K562 (cell line): ENCODE measurements around the gene ARF1. TPM values are rescaled to one million over a fixed set of nuclear protein-coding genes. Genes with fewer than 3 reads are reported as not detected.
A peak's percentile ranks its signal among the peaks of the same experiment; 100 is the strongest.

ENCODE experiments used
- ATAC-seq: fragments of 200-7000 bp; cut with Tn5 transposase; 3 replicates; pipeline ENCODE4 v1.9.1; 2020; ENCODE audit warnings: moderate library complexity
- BruUV-seq: library from RNA; stranded (reverse); fragments of 400-500 nt; replicated peaks from 2 replicates; lab custom pipeline; 2021; lab: Mats Ljungman, UMichigan
- CTCF ChIA-PET: fragments of 300-600 bp; formaldehyde crosslinking; extraction: SDS; loops from one replicate; lab custom pipeline; 2021; ENCODE audit warnings: low intra/inter-chr PET ratio; lab: Yijun Ruan, JAX
- POLR2A ChIA-PET: fragments of 300-600, 350-650 bp; sonication (Branson Sonifier 250); formaldehyde crosslinking; extraction: SDS; loops from one replicate; lab custom pipeline; 2021; ENCODE audit warnings: antibody characterized with exemption, inconsistent platforms; lab: Yijun Ruan, JAX
- DNase-seq, 4 experiments: peaks; one replicate each; pipeline versions ENCODE4 v3.0.0 to v3.0.0-alpha.2; 2011 to 2018; ENCODE audit warnings: low spot score in 3 of 4, mixed read lengths in 3 of 4; ENCODE audit errors: extremely low read depth in 1 of 4
- FAIRE-seq: peaks from 2 replicates; lab custom pipeline; 2011; peaks lifted over from hg19 to GRCh38; lab: Jason Lieb, UNC
- H2AFZ ChIP-seq: 2 replicates; pipeline ENCODE4 v1.6.0; 2011; ENCODE audit warnings: low read depth, low read length, control low read depth, inconsistent platforms
- H3K27ac ChIP-seq: fragments of 200-600 bp; 3 replicates; pipeline ENCODE4 v1.8.0; 2011; ENCODE audit warnings: low read depth, mild to moderate bottlenecking, control low read depth, inconsistent platforms, low read length, moderate library complexity, mixed read lengths; ENCODE audit errors: extremely low read depth
- H3K27me3 ChIP-seq, 2 experiments: fragments of 300-600 bp in 1 of 2; 2 replicates in 1 of 2; 3 replicates in 1 of 2; pipeline versions ENCODE4 v1.6.0 to v1.8.0; 2011; ENCODE audit warnings: inconsistent platforms in 2 of 2, low read length in 2 of 2, mild to moderate bottlenecking in 1 of 2, mixed read lengths in 1 of 2, moderate library complexity in 1 of 2; ENCODE audit not compliant: control insufficient read depth in 2 of 2, insufficient read depth in 2 of 2
- H3K36me3 ChIP-seq: fragments of 300-600 bp; 3 replicates; pipeline ENCODE4 v1.8.0; 2011; ENCODE audit warnings: mild to moderate bottlenecking, low read length, inconsistent platforms; ENCODE audit not compliant: control insufficient read depth, insufficient read depth
- H3K4me1 ChIP-seq, 2 experiments: fragments of 200-600 bp in 1 of 2; replicated peaks in 1 of 2; 2 replicates in 1 of 2; 3 replicates in 1 of 2; pipeline versions ENCODE4 v1.5.1 to v1.8.0; 2011; ENCODE audit warnings: inconsistent platforms in 2 of 2, low read length in 2 of 2, mild to moderate bottlenecking in 1 of 2, mixed read lengths in 1 of 2, moderate library complexity in 1 of 2; ENCODE audit not compliant: control insufficient read depth in 2 of 2, insufficient read depth in 2 of 2
- H3K4me2 ChIP-seq: 2 replicates; pipeline ENCODE4 v1.6.1; 2011; ENCODE audit warnings: low read length, control low read depth, inconsistent platforms, mixed read lengths; ENCODE audit not compliant: insufficient read depth
- H3K4me3 ChIP-seq: fragments of 200-600 bp; sonication (generic), shearing (Covaris generic); 2 replicates; pipeline ENCODE4 v1.5.1; 2016; ENCODE audit warnings: control low read depth, inconsistent platforms
- H3K79me2 ChIP-seq: fragments of 200-600 bp; 3 replicates; pipeline ENCODE4 v1.8.0; 2011; ENCODE audit warnings: low read length, inconsistent platforms; ENCODE audit not compliant: control insufficient read depth, insufficient read depth
- H3K9ac ChIP-seq, 2 experiments: 2 replicates each; pipeline versions ENCODE4 v1.6.0 to v1.6.1; 2011; ENCODE audit warnings: low read depth in 2 of 2, low read length in 2 of 2, control low read depth in 1 of 2, inconsistent platforms in 1 of 2, mild to moderate bottlenecking in 1 of 2, mixed read lengths in 1 of 2; ENCODE audit not compliant: insufficient read depth in 1 of 2
- H3K9me1 ChIP-seq: one replicate; pipeline ENCODE4 v1.6.0; 2011; ENCODE audit warnings: inconsistent platforms, mild to moderate bottlenecking, low read length, moderate library complexity; ENCODE audit not compliant: control insufficient read depth, insufficient read depth
- H3K9me3 ChIP-seq: replicated peaks from 2 replicates; pipeline ENCODE4 v1.5.1; 2011; ENCODE audit warnings: low read depth, low read length, inconsistent platforms; ENCODE audit not compliant: control insufficient read depth, insufficient read depth
- H4K20me1 ChIP-seq: replicated peaks from 2 replicates; pipeline ENCODE4 v1.6.1; 2011; ENCODE audit warnings: low read length, inconsistent platforms, mixed read lengths; ENCODE audit not compliant: control insufficient read depth, insufficient read depth
- ADNP ChIP-seq: fragments of 200-800 bp; sonication (Bioruptor generic); IDR thresholded peaks from 2 replicates; pipeline ENCODE4 v1.6.1; 2016; ENCODE audit warnings: missing genetic modification characterization, missing compliant biosample characterization
- FOXK2 ChIP-seq, 2 experiments: fragments of 450-650 bp; IDR thresholded peaks in 1 of 2; conservative IDR thresholded peaks in 1 of 2; 2 replicates each; pipeline ENCODE4 v1.6.1; 2016; ENCODE audit warnings: low read depth in 2 of 2, mild to moderate bottlenecking in 1 of 2
- GABPB1 ChIP-seq: sonication (generic); formaldehyde crosslinking; IDR thresholded peaks from 2 replicates; pipeline ENCODE4 v1.8.0; 2022; ENCODE audit warnings: mild to moderate bottlenecking, missing genetic modification reagents
- HMGN3 ChIP-seq: IDR thresholded peaks from 2 replicates; pipeline ENCODE4 v1.6.1; 2011; ENCODE audit warnings: borderline replicate concordance, low read depth, mild to moderate bottlenecking, mixed read lengths, low read length; ENCODE audit not compliant: insufficient read length; ENCODE audit errors: extremely low read depth
- JUND ChIP-seq, 2 experiments: IDR thresholded peaks; 2 replicates in 1 of 2; 3 replicates in 1 of 2; pipeline ENCODE4 v1.6.1; 2011; ENCODE audit warnings: borderline replicate concordance in 2 of 2, low read depth in 2 of 2, low read length in 2 of 2, improper control_type of control experiment in 1 of 2, missing biosample characterization in 1 of 2, missing genetic modification characterization in 1 of 2, missing genetic modification reagents in 1 of 2
- KLF13 ChIP-seq: fragments of 450-650 bp; IDR thresholded peaks from 2 replicates; pipeline ENCODE4 v1.6.1; 2016; ENCODE audit warnings: missing genetic modification characterization, low read depth, mild to moderate bottlenecking, missing compliant biosample characterization, moderate library complexity, borderline replicate concordance
- MAFK ChIP-seq: IDR thresholded peaks from 2 replicates; pipeline ENCODE4 v1.6.1; 2011; ENCODE audit warnings: low read length, improper control_type of control experiment
- POLR2AphosphoS2 ChIP-seq: IDR thresholded peaks from 2 replicates; pipeline ENCODE4 v1.6.1; 2012; ENCODE audit warnings: low read length, improper control_type of control experiment
- POU5F1 ChIP-seq: fragments of 150-350 bp; IDR thresholded peaks from 2 replicates; pipeline ENCODE4 v1.6.1; 2014; ENCODE audit warnings: borderline replicate concordance, low read length, low read depth, mild to moderate bottlenecking; ENCODE audit not compliant: partially characterized antibody
- SAFB2 ChIP-seq: fragments of 200-400 bp; formaldehyde crosslinking; IDR thresholded peaks from 2 replicates; pipeline ENCODE4 v1.6.1; 2018; ENCODE audit warnings: borderline replicate concordance, low read length, low read depth, moderate library complexity; ENCODE audit not compliant: severe bottlenecking
- SIX5 ChIP-seq, 2 experiments: IDR thresholded peaks; 2 replicates each; pipeline ENCODE4 v1.6.1; 2011; ENCODE audit warnings: low read length in 2 of 2, borderline replicate concordance in 1 of 2, low read depth in 1 of 2, mild to moderate bottlenecking in 1 of 2, moderate library complexity in 1 of 2; ENCODE audit not compliant: insufficient read depth in 1 of 2
- XRCC5 ChIP-seq: fragments of 200-400 bp; formaldehyde crosslinking; IDR thresholded peaks from 2 replicates; pipeline ENCODE4 v1.6.1; 2017; ENCODE audit warnings: low read depth, mild to moderate bottlenecking, low read length
- ZKSCAN1 ChIP-seq: fragments of 150-350 bp; IDR thresholded peaks from 2 replicates; pipeline ENCODE4 v1.6.1; 2016; ENCODE audit warnings: low read depth, low read length
- ZNF133 ChIP-seq: fragments of 250-450 bp; sonication (Bioruptor Pico); IDR thresholded peaks from 2 replicates; pipeline ENCODE4 v1.4.0; 2020; ENCODE audit warnings: mild to moderate bottlenecking
- ZNF280B ChIP-seq: fragments of 250-450 bp; sonication (Bioruptor Pico); IDR thresholded peaks from 2 replicates; pipeline ENCODE4 v1.5.1; 2021; ENCODE audit warnings: mild to moderate bottlenecking
- ZZZ3 ChIP-seq: fragments of 450-650 bp; IDR thresholded peaks from 2 replicates; pipeline ENCODE4 v1.6.1; 2016; ENCODE audit warnings: antibody characterized with exemption, mild to moderate bottlenecking, moderate library complexity
- WGBS: fragments of 100-300 bp; shearing (Covaris generic); methylation state at CpG from one replicate; pipeline ENCODE4 v1.1.6; 2016; ENCODE audit warnings: low coverage, mixed read lengths; ENCODE audit not compliant: insufficient coverage; ENCODE audit errors: missing lambda C conversion rate; 5-methylcytosine and 5-hydroxymethylcytosine counted together
- in situ Hi-C: fragments of 300-500 bp; cut with MboI; formaldehyde crosslinking; loops from 4 replicates; pipeline ENCODE4 v1.15.0; 2018; ENCODE audit warnings: inconsistent platforms, mixed read lengths
- intact Hi-C: fragments of 100-400 bp; cut with micrococcal nuclease; formaldehyde crosslinking; loops from 2 replicates; pipeline ENCODE4 v1.14.2; 2022
- polyA plus RNA-seq, 8 experiments: library from polyadenylated mRNA; depleted of rRNA in 4 of 8; stranded (reverse) in 5 of 8; unstranded in 3 of 8; fragments of >200 nt; fragmentation: Nextera tagmentation in 2 of 8; fragmentation: Illumina TruSeq in 1 of 8; extraction: Ambion mirVana in 2 of 8; extraction: Trizol in 1 of 8; gene quantifications; 2 replicates each; pipeline versions ENCODE4 v1.2.1 to v1.2.3, GENCODE V29; 2011 to 2014; ENCODE audit warnings: inconsistent platforms in 1 of 8, missing spikeins in 1 of 8
- total RNA-seq, 7 experiments: library from RNA; depleted of rRNA in 6 of 7; stranded (reverse); fragments of >200 nt in 6 of 7; fragmentation: Illumina TruSeq in 2 of 7; extraction: Trizol in 2 of 7; gene quantifications; 2 replicates each; pipeline versions ENCODE4 v1.2.1 to v1.2.3, GENCODE V29; 2011 to 2021; ENCODE audit warnings: low replicate concordance in 1 of 7
- TF ChIP-seq, protein P1 (sequence below), 2 experiments: fragments of 200-800 bp in 1 of 2; sonication (Bioruptor generic) in 1 of 2; sonication (generic) in 1 of 2; formaldehyde crosslinking in 1 of 2; IDR thresholded peaks in 1 of 2; conservative IDR thresholded peaks in 1 of 2; 2 replicates each; pipeline versions ENCODE4 v1.5.0 to v1.6.1; 2016 to 2020; ENCODE audit warnings: missing compliant biosample characterization in 1 of 2, missing genetic modification characterization in 1 of 2, missing genetic modification reagents in 1 of 2

ARF1 gene
- total and polyA plus RNA-seq, 9 of the 15 experiments (the other 6 are each of a cell fraction or from before 2014, with no cell fraction given), result 69.8 to 593 (median 325) TPM

DNA sequence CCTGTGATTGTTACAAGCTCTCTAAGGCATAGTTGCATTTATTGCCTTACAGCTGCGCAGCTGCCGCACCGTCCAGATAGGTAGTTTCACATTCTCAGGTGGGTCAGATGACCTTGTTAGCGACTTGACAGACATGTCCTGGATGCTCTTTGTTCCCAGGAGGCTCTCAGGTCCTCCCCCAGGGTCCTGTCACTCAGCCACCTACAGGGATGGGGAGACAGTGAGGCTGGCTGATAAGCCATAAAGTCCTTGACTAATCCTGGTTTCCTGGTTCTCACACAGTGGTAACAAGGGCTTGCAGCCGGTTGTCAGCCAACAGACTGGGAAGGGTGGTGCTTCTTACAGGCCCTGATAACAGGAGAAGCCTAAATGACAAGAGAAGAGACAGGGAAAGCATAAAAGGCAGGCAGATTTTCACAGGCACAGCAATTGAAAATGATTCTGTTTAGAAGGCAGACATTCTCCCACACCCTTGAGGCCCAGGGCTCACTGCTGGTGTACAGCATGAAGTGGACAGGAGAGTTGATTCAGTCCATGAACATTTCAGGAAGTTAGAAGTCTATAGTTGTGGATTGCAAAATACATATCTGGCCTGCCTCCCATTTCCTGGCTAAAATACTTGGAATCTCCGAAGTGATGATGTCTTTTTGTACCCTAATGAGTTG is 2.9 kb downstream of the ARF1 start:
- 9% methylated on average over 6 of the region's 6 CpGs for WGBS
- H3K4me1 ChIP-seq, result peaks cover 50 to 66% of the 10 kb centered on the region in 2 experiments; a peak in 4 of 5 replicates
- BruUV-seq, result no TSS peak
- no peaks in the 10 kb centered on the region for H3K9me3 ChIP-seq
- in situ Hi-C loops (no loop called here), intact Hi-C loops (loop anchor here (2.0 kb wide), 2 partner anchors 15 to 55 kb away; partner anchors contain the start of gene GUK1)
- H3K79me2 ChIP-seq, result peaks cover 98% of the 10 kb centered on the region
- CTCF ChIA-PET, result no interaction called here
- FAIRE-seq (peak; percentile 98), ATAC-seq (peak; percentile 29), DNase-seq (peak; percentile 51 to 94 (median 70))
- POLR2A ChIA-PET, result interaction anchor here (0.6 to 7.1 kb wide), 8 partner anchors 7 to 374 kb away, joined by 3 to 92 read pairs (median 6); no protein-coding TSS in a partner anchor
- H2AFZ ChIP-seq, result no peak overlapping the region
- peak overlapping the region; percentile 98; the same call in 2 of the 3 replicates for H3K27ac ChIP-seq
- H3K4me2 ChIP-seq, result peak overlapping the region; percentile 100
- peak overlapping the region; percentile 96 for H3K4me3 ChIP-seq
- H3K36me3 ChIP-seq, result peaks cover 70% of the 10 kb centered on the region
- H3K27me3 ChIP-seq, result no peaks in the 10 kb centered on the region
- H3K9me1 ChIP-seq, result peaks cover 54% of the 10 kb centered on the region
- H4K20me1 ChIP-seq, result peaks cover 75% of the 10 kb centered on the region
- peak overlapping the region; percentile 67 to 99; a peak in 3 of 4 replicates for H3K9ac ChIP-seq
- no peak for TF ChIP-seq ZKSCAN1
- TF ChIP-seq ZNF280B (CRISPR knock-in tag), result no peak
- TF ChIP-seq ZZZ3, result no peak
- TF ChIP-seq POU5F1, result no peak
- no peak for TF ChIP-seq ADNP
- peak; percentile 28 to 62; a peak in 2 of 4 replicates for TF ChIP-seq FOXK2 (conservative IDR thresholded peaks at IDR 0.05 in 1 of 2, IDR thresholded peaks at IDR 0.05 in 1 of 2; ENCODE audit: low read depth in 2 of 2)
- TF ChIP-seq XRCC5, result no peak; the same call in 1 of the 2 replicates
- no peak for TF ChIP-seq SAFB2
- no peak for TF ChIP-seq POLR2AphosphoS2
- TF ChIP-seq MAFK, result 0 out of 2 replicates have a peak, but pooled peaks have one; percentile 2
- no peak for TF ChIP-seq HMGN3
- TF ChIP-seq KLF13 (tag), result no peak
- no peak for TF ChIP-seq GABPB1
- no peak for TF ChIP-seq ZNF133
- no peak for TF ChIP-seq SIX5 (IDR thresholded peaks at IDR 0.05; ENCODE audit: borderline replicate concordance in 1 of 2, insufficient read depth in 1 of 2, low read depth in 1 of 2, low read length in 2 of 2)
- TF ChIP-seq, protein P1, sequence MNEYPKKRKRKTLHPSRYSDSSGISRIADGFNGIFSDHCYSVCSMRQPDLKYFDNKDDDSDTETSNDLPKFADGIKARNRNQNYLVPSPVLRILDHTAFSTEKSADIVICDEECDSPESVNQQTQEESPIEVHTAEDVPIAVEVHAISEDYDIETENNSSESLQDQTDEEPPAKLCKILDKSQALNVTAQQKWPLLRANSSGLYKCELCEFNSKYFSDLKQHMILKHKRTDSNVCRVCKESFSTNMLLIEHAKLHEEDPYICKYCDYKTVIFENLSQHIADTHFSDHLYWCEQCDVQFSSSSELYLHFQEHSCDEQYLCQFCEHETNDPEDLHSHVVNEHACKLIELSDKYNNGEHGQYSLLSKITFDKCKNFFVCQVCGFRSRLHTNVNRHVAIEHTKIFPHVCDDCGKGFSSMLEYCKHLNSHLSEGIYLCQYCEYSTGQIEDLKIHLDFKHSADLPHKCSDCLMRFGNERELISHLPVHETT (CRISPR knock-in tag; conservative IDR thresholded peaks at IDR 0.05 in 1 of 2, IDR thresholded peaks at IDR 0.05 in 1 of 2), result no peak
- TF ChIP-seq JUND (IDR thresholded peaks at IDR 0.05; ENCODE audit: borderline replicate concordance, low read depth, low read length), result peak; percentile 56
- TF ChIP-seq JUND (tag; IDR thresholded peaks at IDR 0.05; ENCODE audit: borderline replicate concordance, low read depth, low read length), result no peak; the same call in 2 of the 3 replicates
